Fibroblast of lung (primary cell): ENCODE measurements around the gene ASAP2. TPM values are rescaled to one million over a fixed set of nuclear protein-coding genes. Genes with fewer than 3 reads are reported as not detected.

Experiments used
- DNase-seq, 2 donors: peaks; one replicate each; pipeline versions ENCODE4 v3.0.0 to v3.0.0-alpha.2; 2010; ENCODE audit warnings: low read depth in 2 of 2
- H2AFZ ChIP-seq: 2 replicates; pipeline ENCODE4 v1.5.1; 2012; ENCODE audit warnings: low read length, control low read depth, inconsistent platforms
- H3K27ac ChIP-seq: 2 replicates; pipeline ENCODE4 v1.5.1; 2011; ENCODE audit warnings: low read length, control low read depth; ENCODE audit not compliant: insufficient read depth
- H3K27me3 ChIP-seq: 2 replicates; pipeline ENCODE4 v1.5.1; 2011; ENCODE audit warnings: mild to moderate bottlenecking, low read length; ENCODE audit not compliant: control insufficient read depth, insufficient read depth
- H3K36me3 ChIP-seq: 2 replicates; pipeline ENCODE4 v1.5.1; 2011; ENCODE audit warnings: low read length; ENCODE audit not compliant: control insufficient read depth, insufficient read depth
- H3K4me1 ChIP-seq: 2 replicates; pipeline ENCODE4 v1.5.1; 2011; ENCODE audit warnings: low read length; ENCODE audit not compliant: control insufficient read depth, insufficient read depth; ENCODE audit errors: extremely low read depth
- H3K4me2 ChIP-seq: 2 replicates; pipeline ENCODE4 v1.5.1; 2011; ENCODE audit warnings: low read length, control low read depth; ENCODE audit not compliant: insufficient read depth; ENCODE audit errors: extremely low read depth
- H3K4me3 ChIP-seq, 4 experiments: fragments of 200-600 bp in 1 of 4; sonication (generic) in 1 of 4; replicated peaks in 1 of 4; 2 replicates each; pipeline ENCODE4 v1.5.1; 2011 to 2016; ENCODE audit warnings: low read length in 4 of 4, low read depth in 3 of 4, mild to moderate bottlenecking in 3 of 4, control low read depth in 2 of 4, inconsistent platforms in 1 of 4, mixed read lengths in 1 of 4; ENCODE audit not compliant: insufficient read depth in 1 of 4; ENCODE audit errors: control extremely low read depth in 1 of 4
- H3K79me2 ChIP-seq: 2 replicates; pipeline ENCODE4 v1.5.1; 2012; ENCODE audit warnings: mild to moderate bottlenecking, low read length, inconsistent platforms; ENCODE audit not compliant: control insufficient read depth, insufficient read depth
- H3K9ac ChIP-seq: 2 replicates; pipeline ENCODE4 v1.5.1; 2011; ENCODE audit warnings: mild to moderate bottlenecking, low read length, control low read depth; ENCODE audit not compliant: insufficient read depth
- H3K9me3 ChIP-seq: 2 replicates; pipeline ENCODE4 v1.5.1; 2012; ENCODE audit warnings: low read depth, low read length; ENCODE audit not compliant: control insufficient read depth, insufficient read depth
- H4K20me1 ChIP-seq: 2 replicates; pipeline ENCODE4 v1.5.1; 2011; ENCODE audit warnings: low read length; ENCODE audit not compliant: control insufficient read depth, insufficient read depth; ENCODE audit errors: extremely low read depth
- CTCF ChIP-seq, 2 donors: IDR thresholded peaks in 1 of 2; conservative IDR thresholded peaks in 1 of 2; 1 replicate in 1 of 2; 2 replicates in 1 of 2; pipeline ENCODE4 v1.5.1; 2011 to 2012; ENCODE audit warnings: low read length in 2 of 2, control low read depth in 1 of 2, inconsistent platforms in 1 of 2, low read depth in 1 of 2, mild to moderate bottlenecking in 1 of 2
- EZH2 ChIP-seq: IDR thresholded peaks from 2 replicates; pipeline ENCODE4 v1.5.1; 2012; ENCODE audit warnings: low read length, control low read depth, mild to moderate bottlenecking; ENCODE audit errors: missing control alignments
- polyA plus RNA-seq, 2 donors: library from polyadenylated mRNA; depleted of rRNA in 1 of 2; stranded (reverse) in 1 of 2; unstranded in 1 of 2; fragments of >200 nt; gene quantifications; 2 replicates each; pipeline ENCODE4 v1.2.1, GENCODE V29; 2011 to 2012; ENCODE audit warnings: missing spikeins in 1 of 2
- total RNA-seq: library from RNA; depleted of rRNA; stranded (reverse); fragments of >200 nt; gene quantifications from 2 replicates; pipeline ENCODE4 v1.2.1, GENCODE V29; 2014

Gene ASAP2
- total and polyA plus RNA-seq, 2 donors (not counting 1 experiment from before 2014, with no cell fraction given), result 19.2 to 19.9 TPM

- H3K9me3 ChIP-seq, result no peaks in the 10 kb centered on the region
- no peak overlapping the region for H3K4me3 ChIP-seq
- DNase-seq, result no peak
- H3K4me2 ChIP-seq, result no peak overlapping the region
- no peak overlapping the region for H3K9ac ChIP-seq
- H2AFZ ChIP-seq, result no peak overlapping the region
- no peaks in the 10 kb centered on the region for H4K20me1 ChIP-seq
- peaks cover 9% of the 10 kb centered on the region for H3K36me3 ChIP-seq
- H3K4me1 ChIP-seq, result peaks cover 12% of the 10 kb centered on the region
- TF ChIP-seq EZH2, result no peak
- TF ChIP-seq CTCF (conservative IDR thresholded peaks at IDR 0.05 in 1 of 2, IDR thresholded peaks at IDR 0.05 in 1 of 2; ENCODE audit: low read depth in 1 of 2, low read length in 2 of 2), result no peak
- H3K27me3 ChIP-seq, result no peaks in the 10 kb centered on the region
- H3K27ac ChIP-seq, result no peak overlapping the region
- H3K79me2 ChIP-seq, result no peaks in the 10 kb centered on the region
Measured at GRCh38 chr2:9384521-9384920, 177.9 kb downstream of the ASAP2 start.

GRCh38 chr2:9385841-9386240 is 179.2 kb downstream of the ASAP2 start:
- Histone ChIP-seq H3K9me3 (no peaks in the 10 kb centered on the region), H3K4me3 (no peak overlapping the region), H3K27me3 (no peaks in the 10 kb centered on the region), H4K20me1 (no peaks in the 10 kb centered on the region), H2AFZ (no peak overlapping the region), H3K36me3 (peaks cover 7% of the 10 kb centered on the region), H3K27ac (no peak overlapping the region), H3K4me2 (no peak overlapping the region), H3K9ac (no peak overlapping the region), H3K4me1 (peaks cover 7% of the 10 kb centered on the region), H3K79me2 (no peaks in the 10 kb centered on the region)
- DNase-seq, result peak in 1 of 2 donors; percentile 57
- TF ChIP-seq CTCF (conservative IDR thresholded peaks at IDR 0.05 in 1 of 2, IDR thresholded peaks at IDR 0.05 in 1 of 2; ENCODE audit: low read depth in 1 of 2, low read length in 2 of 2), result no peak
- no peak for TF ChIP-seq EZH2

- Histone ChIP-seq H2AFZ (no peak overlapping the region), H3K9me3 (no peaks in the 10 kb centered on the region), H3K27me3 (no peaks in the 10 kb centered on the region), H3K4me1 (no peaks in the 10 kb centered on the region), H3K9ac (no peak overlapping the region), H3K4me2 (no peak overlapping the region), H3K27ac (no peak overlapping the region), H3K4me3 (no peak overlapping the region), H4K20me1 (no peaks in the 10 kb centered on the region), H3K79me2 (no peaks in the 10 kb centered on the region), H3K36me3 (peaks cover 9% of the 10 kb centered on the region)
- TF ChIP-seq EZH2 (no peak), CTCF (conservative IDR thresholded peaks at IDR 0.05 in 1 of 2, IDR thresholded peaks at IDR 0.05 in 1 of 2; ENCODE audit: low read depth in 1 of 2, low read length in 2 of 2) (no peak)
- no peak for DNase-seq
Measured at GRCh38 chr2:9388199-9388681, 181.6 kb downstream of the ASAP2 start.
